GM23338 (cell line): Measurements from ENCODE around the gene NABP1. TPM values are rescaled to one million over a fixed set of nuclear protein-coding genes. Genes with fewer than 3 reads are reported as not detected.

Source experiments
- ATAC-seq: fragments of 200-7000 bp; cut with Tn5 transposase; 3 replicates; pipeline ENCODE4 v1.9.1; 2020
- DNase-seq: peaks from one replicate; pipeline ENCODE4 v3.0.0-alpha.2; 2015; ENCODE audit warnings: low spot score
- H2AFZ ChIP-seq: fragments of 200-600 bp; sonication (generic); 2 replicates; pipeline ENCODE4 v1.8.0; 2016; ENCODE audit warnings: antibody characterized with exemption, mild to moderate bottlenecking, moderate library complexity
- H3F3A ChIP-seq: fragments of 200-600 bp; sonication (generic); replicated peaks from 2 replicates; pipeline ENCODE4 v1.8.0; 2017; ENCODE audit warnings: antibody characterized with exemption, mixed run types, low read depth
- H3K27ac ChIP-seq: fragments of 200-600 bp; sonication (generic); 2 replicates; pipeline ENCODE4 v1.6.1; 2016; ENCODE audit warnings: low read depth
- H3K27me3 ChIP-seq: fragments of 200-600 bp; sonication (generic); 2 replicates; pipeline ENCODE4 v1.8.0; 2016; ENCODE audit warnings: mild to moderate bottlenecking, mixed run types, moderate library complexity; ENCODE audit not compliant: insufficient read depth
- H3K36me3 ChIP-seq: fragments of 200-600 bp; sonication (generic); 2 replicates; pipeline ENCODE4 v1.8.0; 2016; ENCODE audit warnings: mild to moderate bottlenecking; ENCODE audit not compliant: insufficient read depth
- H3K4me1 ChIP-seq: fragments of 200-600 bp; sonication (generic); 2 replicates; pipeline ENCODE4 v1.8.0; 2016; ENCODE audit warnings: mild to moderate bottlenecking, moderate library complexity; ENCODE audit not compliant: insufficient read depth
- H3K4me2 ChIP-seq: fragments of 200-600 bp; sonication (generic); 2 replicates; pipeline ENCODE4 v1.7.1; 2017; ENCODE audit warnings: mixed run types
- H3K4me3 ChIP-seq: fragments of 200-600 bp; sonication (generic); 2 replicates; pipeline ENCODE4 v1.6.1; 2016; ENCODE audit warnings: mixed run types
- H3K79me2 ChIP-seq: fragments of 200-600 bp; sonication (generic); replicated peaks from 2 replicates; pipeline ENCODE4 v1.8.0; 2017; ENCODE audit warnings: mild to moderate bottlenecking; ENCODE audit not compliant: insufficient read depth
- H3K9me2 ChIP-seq: fragments of 200-600 bp; sonication (generic); 2 replicates; pipeline ENCODE4 v1.8.0; 2017; ENCODE audit not compliant: insufficient read depth
- H4K20me1 ChIP-seq: fragments of 200-600 bp; sonication (generic); replicated peaks from 2 replicates; pipeline ENCODE4 v1.8.0; 2017; ENCODE audit warnings: mild to moderate bottlenecking; ENCODE audit not compliant: insufficient read depth
- H3K27ac Mint-ChIP-seq: 2 replicates; pipeline ENCODE4 v1.8.0; 2020; ENCODE audit warnings: inconsistent platforms, mild to moderate bottlenecking, moderate library complexity, mixed read lengths
- H3K27me3 Mint-ChIP-seq: 3 replicates; pipeline ENCODE4 v1.8.0; 2022; ENCODE audit warnings: low read depth, mild to moderate bottlenecking, moderate library complexity, mixed read lengths, inconsistent platforms; ENCODE audit not compliant: insufficient read depth, poor library complexity
- H3K36me3 Mint-ChIP-seq: 3 replicates; pipeline ENCODE4 v1.8.0; 2021; ENCODE audit warnings: low read depth, mild to moderate bottlenecking, inconsistent platforms, moderate library complexity, mixed read lengths
- H3K4me1 Mint-ChIP-seq: 3 replicates; pipeline ENCODE4 v1.8.0; 2020; ENCODE audit warnings: mild to moderate bottlenecking, inconsistent platforms, mixed read lengths
- H3K4me3 Mint-ChIP-seq: 3 replicates; pipeline ENCODE4 v1.8.0; 2021; ENCODE audit warnings: moderate library complexity, mild to moderate bottlenecking, inconsistent platforms, mixed read lengths
- H3K9me3 Mint-ChIP-seq: 3 replicates; pipeline ENCODE4 v1.8.0; 2020; ENCODE audit warnings: moderate library complexity, mild to moderate bottlenecking, inconsistent platforms, mixed read lengths
- CREB1 ChIP-seq: fragments of 250-450 bp; sonication (Bioruptor Pico); IDR thresholded peaks from 2 replicates; pipeline ENCODE4 v1.5.0; 2020; ENCODE audit warnings: low read depth, mild to moderate bottlenecking, moderate library complexity
- EZH2 ChIP-seq: fragments of 200-600 bp; sonication (generic); IDR thresholded peaks from one replicate; pipeline ENCODE4 v1.8.0; 2017; ENCODE audit warnings: antibody characterized with exemption, mild to moderate bottlenecking, low read depth; ENCODE audit not compliant: unreplicated experiment
- EZH2phosphoT487 ChIP-seq: fragments of 200-600 bp; sonication (generic); IDR thresholded peaks from one replicate; pipeline ENCODE4 v1.8.1; 2018; ENCODE audit warnings: antibody characterized with exemption; ENCODE audit not compliant: unreplicated experiment
- polyA plus RNA-seq: library from polyadenylated mRNA; unstranded; fragments of >200 nt; fragmentation: Nextera tagmentation; extraction: Ambion mirVana; gene quantifications from 2 replicates; pipeline ENCODE4 v1.2.1, GENCODE V29; 2016
- total RNA-seq: library from RNA; depleted of rRNA; stranded (reverse); fragments of >200 nt; shearing (Covaris generic); gene quantifications from 2 replicates; pipeline ENCODE4 v1.2.3, GENCODE V29; 2014
- TF ChIP-seq, protein P1 (sequence below): fragments of 250-450 bp; sonication (Bioruptor Pico); IDR thresholded peaks from 2 replicates; pipeline ENCODE4 v1.5.0; 2020; ENCODE audit warnings: mild to moderate bottlenecking, moderate library complexity
- TF ChIP-seq, protein P2 (sequence below): IDR thresholded peaks from 2 replicates; pipeline ENCODE4 v1.6.1; 2016; ENCODE audit warnings: antibody characterized with exemption
- TF ChIP-seq, protein P3 (sequence below): IDR thresholded peaks from one replicate; pipeline ENCODE4 v1.6.1; 2018; ENCODE audit warnings: antibody characterized with exemption; ENCODE audit not compliant: unreplicated experiment

NABP1 gene
- total and polyA plus RNA-seq, 2 experiments from 2014 or later = 5.2 to 5.6 TPM

DNA sequence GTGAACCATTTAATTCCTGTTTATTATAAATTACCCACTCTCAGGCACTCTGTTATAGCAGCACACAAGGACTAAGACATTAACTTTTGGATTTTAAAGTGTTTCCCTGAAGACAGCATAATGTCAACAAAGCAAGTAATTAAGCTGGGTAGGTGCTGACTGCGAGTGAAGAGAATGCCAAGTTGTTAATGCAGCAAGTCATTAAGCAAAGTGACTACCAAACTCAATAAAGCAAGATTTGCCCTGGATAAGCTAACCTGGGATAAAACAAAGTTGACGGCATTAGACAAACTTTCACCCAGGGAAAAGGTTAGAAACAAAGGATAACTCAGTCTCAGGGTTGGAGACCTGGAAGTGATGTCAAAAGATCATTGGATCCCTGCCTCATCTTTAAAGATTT lies 28.4 kb upstream of the NABP1 start (continued):
- TF ChIP-seq, protein P1, sequence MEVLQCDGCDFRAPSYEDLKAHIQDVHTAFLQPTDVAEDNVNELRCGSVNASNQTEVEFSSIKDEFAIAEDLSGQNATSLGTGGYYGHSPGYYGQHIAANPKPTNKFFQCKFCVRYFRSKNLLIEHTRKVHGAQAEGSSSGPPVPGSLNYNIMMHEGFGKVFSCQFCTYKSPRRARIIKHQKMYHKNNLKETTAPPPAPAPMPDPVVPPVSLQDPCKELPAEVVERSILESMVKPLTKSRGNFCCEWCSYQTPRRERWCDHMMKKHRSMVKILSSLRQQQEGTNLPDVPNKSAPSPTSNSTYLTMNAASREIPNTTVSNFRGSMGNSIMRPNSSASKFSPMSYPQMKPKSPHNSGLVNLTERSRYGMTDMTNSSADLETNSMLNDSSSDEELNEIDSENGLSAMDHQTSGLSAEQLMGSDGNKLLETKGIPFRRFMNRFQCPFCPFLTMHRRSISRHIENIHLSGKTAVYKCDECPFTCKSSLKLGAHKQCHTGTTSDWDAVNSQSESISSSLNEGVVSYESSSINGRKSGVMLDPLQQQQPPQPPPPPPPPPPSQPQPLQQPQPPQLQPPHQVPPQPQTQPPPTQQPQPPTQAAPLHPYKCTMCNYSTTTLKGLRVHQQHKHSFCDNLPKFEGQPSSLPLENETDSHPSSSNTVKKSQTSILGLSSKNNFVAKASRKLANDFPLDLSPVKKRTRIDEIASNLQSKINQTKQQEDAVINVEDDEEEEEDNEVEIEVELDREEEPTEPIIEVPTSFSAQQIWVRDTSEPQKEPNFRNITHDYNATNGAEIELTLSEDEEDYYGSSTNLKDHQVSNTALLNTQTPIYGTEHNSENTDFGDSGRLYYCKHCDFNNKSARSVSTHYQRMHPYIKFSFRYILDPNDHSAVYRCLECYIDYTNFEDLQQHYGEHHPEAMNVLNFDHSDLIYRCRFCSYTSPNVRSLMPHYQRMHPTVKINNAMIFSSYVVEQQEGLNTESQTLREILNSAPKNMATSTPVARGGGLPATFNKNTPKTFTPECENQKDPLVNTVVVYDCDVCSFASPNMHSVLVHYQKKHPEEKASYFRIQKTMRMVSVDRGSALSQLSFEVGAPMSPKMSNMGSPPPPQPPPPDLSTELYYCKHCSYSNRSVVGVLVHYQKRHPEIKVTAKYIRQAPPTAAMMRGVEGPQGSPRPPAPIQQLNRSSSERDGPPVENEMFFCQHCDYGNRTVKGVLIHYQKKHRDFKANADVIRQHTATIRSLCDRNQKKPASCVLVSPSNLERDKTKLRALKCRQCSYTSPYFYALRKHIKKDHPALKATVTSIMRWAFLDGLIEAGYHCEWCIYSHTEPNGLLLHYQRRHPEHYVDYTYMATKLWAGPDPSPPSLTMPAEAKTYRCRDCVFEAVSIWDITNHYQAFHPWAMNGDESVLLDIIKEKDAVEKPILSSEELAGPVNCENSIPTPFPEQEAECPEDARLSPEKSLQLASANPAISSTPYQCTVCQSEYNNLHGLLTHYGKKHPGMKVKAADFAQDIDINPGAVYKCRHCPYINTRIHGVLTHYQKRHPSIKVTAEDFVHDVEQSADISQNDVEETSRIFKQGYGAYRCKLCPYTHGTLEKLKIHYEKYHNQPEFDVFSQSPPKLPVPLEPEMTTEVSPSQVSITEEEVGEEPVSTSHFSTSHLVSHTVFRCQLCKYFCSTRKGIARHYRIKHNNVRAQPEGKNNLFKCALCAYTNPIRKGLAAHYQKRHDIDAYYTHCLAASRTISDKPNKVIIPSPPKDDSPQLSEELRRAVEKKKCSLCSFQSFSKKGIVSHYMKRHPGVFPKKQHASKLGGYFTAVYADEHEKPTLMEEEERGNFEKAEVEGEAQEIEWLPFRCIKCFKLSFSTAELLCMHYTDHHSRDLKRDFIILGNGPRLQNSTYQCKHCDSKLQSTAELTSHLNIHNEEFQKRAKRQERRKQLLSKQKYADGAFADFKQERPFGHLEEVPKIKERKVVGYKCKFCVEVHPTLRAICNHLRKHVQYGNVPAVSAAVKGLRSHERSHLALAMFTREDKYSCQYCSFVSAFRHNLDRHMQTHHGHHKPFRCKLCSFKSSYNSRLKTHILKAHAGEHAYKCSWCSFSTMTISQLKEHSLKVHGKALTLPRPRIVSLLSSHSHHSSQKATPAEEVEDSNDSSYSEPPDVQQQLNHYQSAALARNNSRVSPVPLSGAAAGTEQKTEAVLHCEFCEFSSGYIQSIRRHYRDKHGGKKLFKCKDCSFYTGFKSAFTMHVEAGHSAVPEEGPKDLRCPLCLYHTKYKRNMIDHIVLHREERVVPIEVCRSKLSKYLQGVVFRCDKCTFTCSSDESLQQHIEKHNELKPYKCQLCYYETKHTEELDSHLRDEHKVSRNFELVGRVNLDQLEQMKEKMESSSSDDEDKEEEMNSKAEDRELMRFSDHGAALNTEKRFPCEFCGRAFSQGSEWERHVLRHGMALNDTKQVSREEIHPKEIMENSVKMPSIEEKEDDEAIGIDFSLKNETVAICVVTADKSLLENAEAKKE (CRISPR knock-in tag) = no peak
- TF ChIP-seq, protein P2, sequence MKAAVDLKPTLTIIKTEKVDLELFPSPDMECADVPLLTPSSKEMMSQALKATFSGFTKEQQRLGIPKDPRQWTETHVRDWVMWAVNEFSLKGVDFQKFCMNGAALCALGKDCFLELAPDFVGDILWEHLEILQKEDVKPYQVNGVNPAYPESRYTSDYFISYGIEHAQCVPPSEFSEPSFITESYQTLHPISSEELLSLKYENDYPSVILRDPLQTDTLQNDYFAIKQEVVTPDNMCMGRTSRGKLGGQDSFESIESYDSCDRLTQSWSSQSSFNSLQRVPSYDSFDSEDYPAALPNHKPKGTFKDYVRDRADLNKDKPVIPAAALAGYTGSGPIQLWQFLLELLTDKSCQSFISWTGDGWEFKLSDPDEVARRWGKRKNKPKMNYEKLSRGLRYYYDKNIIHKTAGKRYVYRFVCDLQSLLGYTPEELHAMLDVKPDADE = no peak
- TF ChIP-seq EZH2 = no peak
- TF ChIP-seq EZH2phosphoT487 = no peak

DNA sequence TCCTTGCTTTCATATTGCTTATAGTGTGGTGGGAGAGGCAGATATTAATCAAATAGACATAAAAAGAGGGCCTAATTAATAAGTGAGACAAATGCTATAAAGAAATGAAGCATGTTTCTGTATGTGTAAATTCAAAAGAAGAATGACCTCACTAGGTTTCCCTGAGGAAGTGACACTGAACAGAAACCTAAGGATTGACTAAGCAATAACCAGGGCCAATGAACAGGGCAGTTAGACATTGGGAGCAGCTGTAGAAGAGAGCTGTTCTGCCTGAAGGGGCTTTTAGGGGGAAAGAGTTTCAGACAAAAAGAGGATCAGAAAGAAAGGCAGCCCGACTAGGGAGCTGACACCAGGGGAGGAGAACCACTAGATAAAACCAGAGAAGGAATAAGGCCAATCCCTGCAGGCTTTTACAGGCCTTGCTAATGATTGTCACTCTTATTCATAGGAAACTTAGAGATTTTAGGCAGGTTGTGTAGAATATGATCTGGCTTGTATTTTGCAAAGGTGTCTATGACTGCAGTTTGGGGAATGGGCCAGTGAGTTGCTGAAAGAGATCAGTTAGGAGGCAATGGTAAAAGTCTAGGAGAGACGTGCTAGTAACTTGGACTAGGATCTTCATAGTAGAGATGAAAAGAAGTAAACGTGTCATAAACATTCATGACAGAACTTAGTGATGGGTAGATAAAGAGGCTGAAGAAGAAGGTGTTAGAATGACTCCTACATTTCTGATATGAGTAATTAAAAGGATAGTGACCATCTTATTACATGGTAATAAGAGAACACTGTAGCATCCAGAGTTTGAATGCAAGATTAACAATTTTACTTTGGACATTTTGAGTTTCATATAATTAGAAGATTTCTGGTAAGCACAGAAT lies 26.8 kb upstream of the NABP1 start:
- Histone ChIP-seq H3K9me2 (no peaks in the 10 kb centered on the region), H3K27me3 (no peaks in the 10 kb centered on the region), H3K4me1 (no peaks in the 10 kb centered on the region), H3K36me3 (no peaks in the 10 kb centered on the region), H3K27ac (no peak overlapping the region), H2AFZ (no peak overlapping the region; the same call in 1 of the 2 replicates), H3F3A (no peaks in the 10 kb centered on the region), H4K20me1 (no peaks in the 10 kb centered on the region), H3K4me2 (no peak overlapping the region), H3K4me3 (no peak overlapping the region), H3K79me2 (no peaks in the 10 kb centered on the region)
- Mint-ChIP-seq H3K36me3 (no peaks in the 10 kb centered on the region), H3K27me3 (no peaks in the 10 kb centered on the region), H3K9me3 (no peaks in the 10 kb centered on the region; the same call in 2 of the 3 replicates), H3K27ac (no peak overlapping the region), H3K4me1 (no peaks in the 10 kb centered on the region), H3K4me3 (no peak overlapping the region)
- ATAC-seq (no peak), DNase-seq (no peak)
- no peak for TF ChIP-seq EZH2
- TF ChIP-seq CREB1 (CRISPR knock-in tag) = no peak
- TF ChIP-seq, protein P3, sequence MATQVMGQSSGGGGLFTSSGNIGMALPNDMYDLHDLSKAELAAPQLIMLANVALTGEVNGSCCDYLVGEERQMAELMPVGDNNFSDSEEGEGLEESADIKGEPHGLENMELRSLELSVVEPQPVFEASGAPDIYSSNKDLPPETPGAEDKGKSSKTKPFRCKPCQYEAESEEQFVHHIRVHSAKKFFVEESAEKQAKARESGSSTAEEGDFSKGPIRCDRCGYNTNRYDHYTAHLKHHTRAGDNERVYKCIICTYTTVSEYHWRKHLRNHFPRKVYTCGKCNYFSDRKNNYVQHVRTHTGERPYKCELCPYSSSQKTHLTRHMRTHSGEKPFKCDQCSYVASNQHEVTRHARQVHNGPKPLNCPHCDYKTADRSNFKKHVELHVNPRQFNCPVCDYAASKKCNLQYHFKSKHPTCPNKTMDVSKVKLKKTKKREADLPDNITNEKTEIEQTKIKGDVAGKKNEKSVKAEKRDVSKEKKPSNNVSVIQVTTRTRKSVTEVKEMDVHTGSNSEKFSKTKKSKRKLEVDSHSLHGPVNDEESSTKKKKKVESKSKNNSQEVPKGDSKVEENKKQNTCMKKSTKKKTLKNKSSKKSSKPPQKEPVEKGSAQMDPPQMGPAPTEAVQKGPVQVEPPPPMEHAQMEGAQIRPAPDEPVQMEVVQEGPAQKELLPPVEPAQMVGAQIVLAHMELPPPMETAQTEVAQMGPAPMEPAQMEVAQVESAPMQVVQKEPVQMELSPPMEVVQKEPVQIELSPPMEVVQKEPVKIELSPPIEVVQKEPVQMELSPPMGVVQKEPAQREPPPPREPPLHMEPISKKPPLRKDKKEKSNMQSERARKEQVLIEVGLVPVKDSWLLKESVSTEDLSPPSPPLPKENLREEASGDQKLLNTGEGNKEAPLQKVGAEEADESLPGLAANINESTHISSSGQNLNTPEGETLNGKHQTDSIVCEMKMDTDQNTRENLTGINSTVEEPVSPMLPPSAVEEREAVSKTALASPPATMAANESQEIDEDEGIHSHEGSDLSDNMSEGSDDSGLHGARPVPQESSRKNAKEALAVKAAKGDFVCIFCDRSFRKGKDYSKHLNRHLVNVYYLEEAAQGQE = no peak
